NCI-H146 (cell line): ENCODE results near the gene C2.
"Not testable (repeated sequence)": the region's sequence is repeated elsewhere in the genome, so short reads cannot be mapped to it uniquely, and the experiment has no call there.

ENCODE experiments used
- DNase-seq: peaks from one replicate; lab custom pipeline; 2025; lab: John Stamatoyannopoulos, UW

C2 gene

GRCh38 chr6:31958412-31958740 is 30.9 kb downstream of the C2 start:
- DNase-seq, result no peak

GRCh38 chr6:31958741-31959739 is 31.5 kb downstream of the C2 start, which contains the start of the genes NELFE and SKIC2:
NELFE (minus strand) TSS chr6:31958971; CDS start chr6:31958446, 525 bp downstream.
SKIC2 (plus strand) TSS chr6:31959175; CDS start chr6:31959193, 18 bp downstream.
- DNase-seq, result peak; percentile 97

GRCh38 chr6:31961616-31962015 is 34.1 kb downstream of the C2 start:
- no peak for DNase-seq

GRCh38 chr6:31963921-31964320 is 36.4 kb downstream of the C2 start:
- no peak for DNase-seq

GRCh38 chr6:31965700-31966099 is 38.2 kb downstream of the C2 start:
- DNase-seq, result no peak

- DNase-seq, result no peak
These were observed 39.0 kb downstream of the C2 start for GRCh38 chr6:31966506-31966905.

- DNase-seq, result no peak
These were observed 39.7 kb downstream of the C2 start for GRCh38 chr6:31966997-31967925.

- no peak for DNase-seq
These were observed 40.4 kb downstream of the C2 start for GRCh38 chr6:31967926-31968320.

GRCh38 chr6:31968326-31968725 is 40.8 kb downstream of the C2 start:
- no peak for DNase-seq

- DNase-seq, result no peak
These were observed 41.5 kb downstream of the C2 start for GRCh38 chr6:31968791-31969711.

- DNase-seq, result no peak
These were observed 42.4 kb downstream of the C2 start for GRCh38 chr6:31969712-31970603.

GRCh38 chr6:31970604-31971271 is 43.2 kb downstream of the C2 start:
- peak; percentile 15 for DNase-seq

GRCh38 chr6:31971279-31971992 is 43.9 kb downstream of the C2 start:
- DNase-seq, result peak; percentile 22

- peak; percentile 98 for DNase-seq
These were observed 44.6 kb downstream of the C2 start, which contains the start of gene DXO for GRCh38 chr6:31971993-31972708. DXO (minus strand) TSS chr6:31972138; CDS start chr6:31971675, 463 bp downstream.

- peak; percentile 12 for DNase-seq
These were observed 45.3 kb downstream of the C2 start for GRCh38 chr6:31972709-31973350.

- DNase-seq, result not testable (repeated sequence)
These were observed 48.5 kb downstream of the C2 start for GRCh38 chr6:31976065-31976464.

- DNase-seq, result no peak
These were observed 50.4 kb downstream of the C2 start for GRCh38 chr6:31977816-31978431.
